A549 (cell line): ENCODE data around the gene DGAT2. TPM values are rescaled to one million over a fixed set of nuclear protein-coding genes. Genes with fewer than 3 reads are reported as not detected.

Experiments used
- ATAC-seq, 2 experiments: fragments of 200-7000 bp in 1 of 2; fragments of >200 bp in 1 of 2; cut with Nextera tagmentation in 1 of 2; cut with Tn5 transposase in 1 of 2; 3 replicates each; pipeline versions ENCODE4 v1.8.0 to v1.9.1; 2018 to 2020; ENCODE audit warnings: mild to moderate bottlenecking in 1 of 2, moderate library complexity in 1 of 2
- CTCF ChIA-PET: fragments of 300-600 bp; sonication (Branson Sonifier 250); formaldehyde crosslinking; extraction: SDS; loops from one replicate; lab custom pipeline; 2021; ENCODE audit warnings: antibody characterized with exemption, inconsistent platforms; lab: Yijun Ruan, JAX
- POLR2A ChIA-PET: fragments of 350-600 bp; formaldehyde crosslinking; extraction: SDS; loops from one replicate; lab custom pipeline; 2021; ENCODE audit warnings: antibody characterized with exemption, inconsistent platforms; lab: Yijun Ruan, JAX
- DNase-seq, 2 experiments: peaks; one replicate each; pipeline versions ENCODE4 v3.0.0 to v3.0.0-alpha.2; 2011 to 2016; ENCODE audit warnings: low read depth in 1 of 2, low spot score in 1 of 2
- FAIRE-seq: peaks from 2 replicates; lab custom pipeline; 2011; peaks lifted over from hg19 to GRCh38; lab: Jason Lieb, UNC
- H3K27ac ChIP-seq, 2 experiments: fragments of >200 bp; sonication (Bioruptor Twin); formaldehyde crosslinking; 3 replicates each; pipeline ENCODE4 v1.5.1; 2016 to 2017
- H3K4me1 ChIP-seq: fragments of >200 bp; sonication (Bioruptor Twin); formaldehyde crosslinking; 3 replicates; pipeline ENCODE4 v1.6.1; 2016
- H3K4me2 ChIP-seq: fragments of >200 bp; sonication (Bioruptor Twin); formaldehyde crosslinking; 3 replicates; pipeline ENCODE4 v1.6.1; 2016
- H3K4me3 ChIP-seq: fragments of >200 bp; sonication (Bioruptor Twin); formaldehyde crosslinking; 3 replicates; pipeline ENCODE4 v1.5.1; 2016
- H3K9me3 ChIP-seq: fragments of >200 bp; sonication (Bioruptor Twin); formaldehyde crosslinking; 3 replicates; pipeline ENCODE4 v1.6.1; 2016
- CHD2 ChIP-seq: fragments of 150-350 bp; IDR thresholded peaks from 2 replicates; pipeline ENCODE4 v1.6.1; 2014; ENCODE audit warnings: low read length; ENCODE audit not compliant: partially characterized antibody
- CHD4 ChIP-seq: fragments of 200-600 bp; sonication (generic); IDR thresholded peaks from 2 replicates; pipeline ENCODE4 v1.6.1; 2016; ENCODE audit warnings: antibody characterized with exemption, mild to moderate bottlenecking, borderline replicate concordance
- EHF ChIP-seq: fragments of 250-450 bp; sonication (Bioruptor Pico); IDR thresholded peaks from 2 replicates; pipeline ENCODE4 v1.5.0; 2020; ENCODE audit warnings: mild to moderate bottlenecking
- ELK1 ChIP-seq: fragments of 150-350 bp; IDR thresholded peaks from 2 replicates; pipeline ENCODE4 v1.6.1; 2014; ENCODE audit warnings: low read depth, mild to moderate bottlenecking, low read length
- EP300 ChIP-seq, 2 experiments: fragments of >200 bp; sonication (Bioruptor Twin); formaldehyde crosslinking; IDR thresholded peaks; 2 replicates in 1 of 2; 3 replicates in 1 of 2; pipeline ENCODE4 v1.6.1; 2016 to 2017
- HDAC2 ChIP-seq: fragments of 200-600 bp; sonication (generic); IDR thresholded peaks from 2 replicates; pipeline ENCODE4 v1.6.1; 2016
- HEYL ChIP-seq: fragments of 250-450 bp; sonication (Bioruptor Pico); IDR thresholded peaks from 2 replicates; pipeline ENCODE4 v1.8.0; 2021; ENCODE audit warnings: mild to moderate bottlenecking, moderate library complexity
- HOXB5 ChIP-seq: fragments of 250-450 bp; sonication (Bioruptor Pico); IDR thresholded peaks from 2 replicates; pipeline ENCODE4 v1.5.0; 2020; ENCODE audit warnings: mild to moderate bottlenecking, moderate library complexity
- JUN ChIP-seq, 2 experiments: fragments of >200 bp; sonication (Bioruptor Twin); formaldehyde crosslinking; IDR thresholded peaks; 2 replicates in 1 of 2; 3 replicates in 1 of 2; pipeline ENCODE4 v1.6.1; 2016 to 2017
- JUNB ChIP-seq: fragments of >200 bp; sonication (Bioruptor Twin); formaldehyde crosslinking; IDR thresholded peaks from 2 replicates; pipeline ENCODE4 v1.6.1; 2016
- KDM5A ChIP-seq: fragments of 200-600 bp; sonication (generic); IDR thresholded peaks from 2 replicates; pipeline ENCODE4 v1.6.1; 2016; ENCODE audit warnings: antibody characterized with exemption, mild to moderate bottlenecking
- NPAS2 ChIP-seq: fragments of 250-450 bp; sonication (Bioruptor Pico); IDR thresholded peaks from 2 replicates; pipeline ENCODE4 v1.8.0; 2022; ENCODE audit warnings: mild to moderate bottlenecking, moderate library complexity, borderline replicate concordance
- PBX3 ChIP-seq: IDR thresholded peaks from 2 replicates; pipeline ENCODE4 v1.6.1; 2012
- RAD21 ChIP-seq, 2 experiments: fragments of >200 bp in 1 of 2; sonication (Bioruptor Twin) in 1 of 2; formaldehyde crosslinking in 1 of 2; IDR thresholded peaks in 1 of 2; conservative IDR thresholded peaks in 1 of 2; 2 replicates in 1 of 2; 3 replicates in 1 of 2; pipeline ENCODE4 v1.6.1; 2012 to 2018; ENCODE audit warnings: inconsistent platforms in 1 of 2
- RARB ChIP-seq: fragments of 250-450 bp; sonication (Bioruptor Pico); IDR thresholded peaks from 2 replicates; pipeline ENCODE4 v1.8.0; 2021; ENCODE audit warnings: mild to moderate bottlenecking, moderate library complexity
- RFX5 ChIP-seq: fragments of 450-650 bp; IDR thresholded peaks from 2 replicates; pipeline ENCODE4 v1.7.1; 2014; ENCODE audit warnings: antibody characterized with exemption, mild to moderate bottlenecking, moderate library complexity
- USF2 ChIP-seq: fragments of 450-650 bp; IDR thresholded peaks from 2 replicates; pipeline ENCODE4 v1.6.1; 2014; ENCODE audit warnings: antibody characterized with exemption
- ZSCAN20 ChIP-seq: fragments of 250-450 bp; sonication (Bioruptor Pico); IDR thresholded peaks from 2 replicates; pipeline ENCODE4 v1.8.0; 2022; ENCODE audit warnings: mild to moderate bottlenecking, moderate library complexity
- WGBS: methylation state at CpG from one replicate; pipeline ENCODE4 v1.1.6; 2017; ENCODE audit errors: missing lambda C conversion rate; 5-methylcytosine and 5-hydroxymethylcytosine counted together
- polyA plus RNA-seq, 4 experiments: library from polyadenylated mRNA; depleted of rRNA in 3 of 4; stranded (reverse); fragments of >200 nt; fragmentation: RNase III in 1 of 4; extraction: RNeasy Plus Mini Kit Qiagen cat#74134 plus additional on column Dnase treatment in 1 of 4; gene quantifications; 2 replicates in 3 of 4; 3 replicates in 1 of 4; pipeline ENCODE4 v1.2.3, GENCODE V29; 2011 to 2017
- small RNA-seq, 6 experiments: library from RNA; depleted of rRNA; stranded (forward); fragments of <200 nt; gene quantifications; one replicate each; pipeline ENCODE3, GENCODE V24; 2012

DGAT2 gene
- polyA plus RNA-seq, 2 of the 4 experiments (the other 2 are of a cell fraction) = 1.6 to 1.9 TPM

- H3K4me3 ChIP-seq = no peak overlapping the region
- WGBS = 98% methylated on average over 3 of the region's 3 CpGs
- CTCF ChIA-PET = interaction anchor here (0.6 to 1.5 kb wide), 2 partner anchors 35 to 1315 kb away, joined by 4 to 5 read pairs; partner anchors contain the start of gene UVRAG
- DNase-seq = no peak
- FAIRE-seq = no peak
- TF ChIP-seq NPAS2 (CRISPR knock-in tag) = no peak
- no peak for TF ChIP-seq JUN (IDR thresholded peaks at IDR 0.05)
- TF ChIP-seq RFX5 = no peak
- TF ChIP-seq ELK1 = no peak
- no peak for TF ChIP-seq EHF
- TF ChIP-seq USF2 = no peak
- no peak for TF ChIP-seq HEYL
- TF ChIP-seq RARB (CRISPR knock-in tag) = no peak
- TF ChIP-seq HDAC2 = no peak
- no peak for TF ChIP-seq KDM5A
- TF ChIP-seq ZSCAN20 (CRISPR knock-in tag) = no peak
- TF ChIP-seq RAD21 (conservative IDR thresholded peaks at IDR 0.05 in 1 of 2, IDR thresholded peaks at IDR 0.05 in 1 of 2) = no peak
- no peak for TF ChIP-seq CHD4
- no peak for TF ChIP-seq PBX3
- TF ChIP-seq HOXB5 (CRISPR knock-in tag) = no peak
- TF ChIP-seq JUNB = no peak
- no peak for TF ChIP-seq EP300 (IDR thresholded peaks at IDR 0.05)
- no peak for TF ChIP-seq CHD2
- TF ChIP-seq, all 56 proteins: peak for 0
- no peak for ATAC-seq
- Histone ChIP-seq H3K4me1 (no peaks in the 10 kb centered on the region), H3K9me3 (no peaks in the 10 kb centered on the region), H3K27ac (no peak overlapping the region), H3K4me2 (no peak overlapping the region)
- POLR2A ChIA-PET = no interaction called here
Measured at GRCh38 chr11:75850787-75851186, 82.2 kb downstream of the DGAT2 start.

Small RNA genes within 50 kb of the gene (small RNA-seq; reads per million reads assigned to genes)
- gene RF00019 = 0 reads per million in 6 experiments
- gene RN7SL786P = 0 reads per million in 6 experiments

Other genes with a start within 250 kb of the DGAT2 start
- 3.9 and 4.7 TPM in 2 replicates for gene GDPD5, start 242.8 kb upstream of the DGAT2 start, polyA plus RNA-seq (2011; rRNA removed)
- 5.8 to 7.9 TPM (median 5.9 TPM) in 3 replicates for gene GDPD5, start 242.8 kb upstream of the DGAT2 start, polyA plus RNA-seq (2017; fragmentation: RNase III; extraction: RNeasy Plus Mini Kit Qiagen cat#74134 plus additional on column Dnase treatment)
- gene SERPINH1, start 206.5 kb upstream of the DGAT2 start, polyA plus RNA-seq (2011; rRNA removed) = 70.7 and 79.3 TPM in 2 replicates
- 151 to 162 TPM (median 151 TPM) in 3 replicates for gene SERPINH1, start 206.5 kb upstream of the DGAT2 start, polyA plus RNA-seq (2017; fragmentation: RNase III; extraction: RNeasy Plus Mini Kit Qiagen cat#74134 plus additional on column Dnase treatment)
- gene MAP6, start 99.7 kb upstream of the DGAT2 start, polyA plus RNA-seq (2011; rRNA removed) = 2.1 and 2.9 TPM in 2 replicates
- gene MAP6, start 99.7 kb upstream of the DGAT2 start, polyA plus RNA-seq (2017; fragmentation: RNase III; extraction: RNeasy Plus Mini Kit Qiagen cat#74134 plus additional on column Dnase treatment) = 1.1 to 1.5 TPM (median 1.2 TPM) in 3 replicates
- gene MOGAT2, start 50.9 kb upstream of the DGAT2 start, polyA plus RNA-seq (2011; rRNA removed) = not detected in 2 replicates
- gene MOGAT2, start 50.9 kb upstream of the DGAT2 start, polyA plus RNA-seq (2017; fragmentation: RNase III; extraction: RNeasy Plus Mini Kit Qiagen cat#74134 plus additional on column Dnase treatment) = not detected in 3 replicates
- gene UVRAG, start 46.4 kb downstream of the DGAT2 start, polyA plus RNA-seq (2011; rRNA removed) = 12.4 and 14.1 TPM in 2 replicates
- 6.1 to 6.5 TPM (median 6.4 TPM) in 3 replicates for gene UVRAG, start 46.4 kb downstream of the DGAT2 start, polyA plus RNA-seq (2017; fragmentation: RNase III; extraction: RNeasy Plus Mini Kit Qiagen cat#74134 plus additional on column Dnase treatment)